ENCODE measurements around the gene PLAC9.

The PLAC9 gene

GRCh38 chr10:80146918-80147317 lies 14.4 kb downstream of the PLAC9 start:
- peaks cover 14% of the 10 kb centered on the region for H3K4me1 ChIP-seq (ENCODE audit: control insufficient read depth, low read length)
- H4K20me1 ChIP-seq (ENCODE audit: control insufficient read depth, insufficient read depth, low read depth, low read length), result no peaks in the 10 kb centered on the region
- H3K27ac ChIP-seq (ENCODE audit: low read depth, low read length), result no peak overlapping the region
- no peaks in the 10 kb centered on the region for H3K9me2 ChIP-seq (replicated peaks; ENCODE audit: control insufficient read depth, low read length)
- TF ChIP-seq EZH2phosphoT487 (IDR thresholded peaks at IDR 0.05; ENCODE audit: borderline replicate concordance, low read length), result no peak
- TF ChIP-seq, protein P1, sequence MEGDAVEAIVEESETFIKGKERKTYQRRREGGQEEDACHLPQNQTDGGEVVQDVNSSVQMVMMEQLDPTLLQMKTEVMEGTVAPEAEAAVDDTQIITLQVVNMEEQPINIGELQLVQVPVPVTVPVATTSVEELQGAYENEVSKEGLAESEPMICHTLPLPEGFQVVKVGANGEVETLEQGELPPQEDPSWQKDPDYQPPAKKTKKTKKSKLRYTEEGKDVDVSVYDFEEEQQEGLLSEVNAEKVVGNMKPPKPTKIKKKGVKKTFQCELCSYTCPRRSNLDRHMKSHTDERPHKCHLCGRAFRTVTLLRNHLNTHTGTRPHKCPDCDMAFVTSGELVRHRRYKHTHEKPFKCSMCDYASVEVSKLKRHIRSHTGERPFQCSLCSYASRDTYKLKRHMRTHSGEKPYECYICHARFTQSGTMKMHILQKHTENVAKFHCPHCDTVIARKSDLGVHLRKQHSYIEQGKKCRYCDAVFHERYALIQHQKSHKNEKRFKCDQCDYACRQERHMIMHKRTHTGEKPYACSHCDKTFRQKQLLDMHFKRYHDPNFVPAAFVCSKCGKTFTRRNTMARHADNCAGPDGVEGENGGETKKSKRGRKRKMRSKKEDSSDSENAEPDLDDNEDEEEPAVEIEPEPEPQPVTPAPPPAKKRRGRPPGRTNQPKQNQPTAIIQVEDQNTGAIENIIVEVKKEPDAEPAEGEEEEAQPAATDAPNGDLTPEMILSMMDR (IDR thresholded peaks at IDR 0.05; ENCODE audit: low read depth, low read length, poor library complexity, severe bottlenecking), result no peak
- H3K4me2 ChIP-seq (ENCODE audit: low read length), result no peak overlapping the region
- no peaks in the 10 kb centered on the region for H3K9me3 ChIP-seq (ENCODE audit: control insufficient read depth, insufficient read depth, low read length)
- H3K79me2 ChIP-seq (ENCODE audit: control insufficient read depth, low read length), result no peaks in the 10 kb centered on the region
- H3K27me3 ChIP-seq (ENCODE audit: control insufficient read depth, low read length), result peaks cover 15% of the 10 kb centered on the region
- H3K36me3 ChIP-seq (ENCODE audit: control insufficient read depth, low read length), result no peaks in the 10 kb centered on the region
- H3F3A ChIP-seq (ENCODE audit: control insufficient read depth, insufficient read depth), result peaks cover 8% of the 10 kb centered on the region
- H3K4me3 ChIP-seq (ENCODE audit: low read length), result no peak overlapping the region

DNA sequence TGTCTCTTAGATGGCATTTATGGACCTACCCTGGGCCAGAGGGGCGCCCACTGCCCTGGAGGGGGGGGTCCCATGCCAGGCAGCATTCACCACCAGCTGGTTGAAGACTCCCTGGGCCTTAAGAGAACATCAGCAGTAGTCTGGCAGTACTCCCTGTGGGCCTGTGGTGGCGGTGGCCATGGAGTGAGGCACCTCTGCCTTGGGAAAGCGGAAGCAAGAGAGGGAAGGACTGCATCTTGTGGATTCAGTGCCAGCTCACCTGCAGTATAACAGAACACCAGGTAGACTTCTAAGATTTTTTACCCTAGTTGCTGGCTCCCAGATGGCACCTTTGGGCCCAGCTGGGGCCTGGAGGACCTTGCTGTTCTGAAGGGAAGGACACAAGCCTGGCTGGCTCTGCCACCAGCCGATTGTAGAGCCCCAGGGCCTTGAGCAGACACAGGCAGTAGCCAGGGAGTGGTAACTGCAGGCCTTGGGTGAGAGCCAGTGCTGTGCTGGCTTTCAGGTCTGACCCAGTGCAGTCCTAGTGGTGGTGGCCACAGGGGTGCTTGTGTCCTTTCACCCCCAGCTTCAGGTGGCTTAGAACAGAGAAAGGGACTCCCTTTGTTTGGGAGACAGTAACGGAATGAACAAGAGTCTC lies 15.8 kb downstream of the PLAC9 start:
- no peak overlapping the region for H3K27ac ChIP-seq (ENCODE audit: low read depth, low read length)
- no peak overlapping the region for H3K4me3 ChIP-seq (ENCODE audit: low read length)
- TF ChIP-seq EZH2phosphoT487 (IDR thresholded peaks at IDR 0.05; ENCODE audit: borderline replicate concordance, low read length), result no peak
- TF ChIP-seq, protein P1 (IDR thresholded peaks at IDR 0.05; ENCODE audit: low read depth, low read length, poor library complexity, severe bottlenecking), result no peak
- H3K9me2 ChIP-seq (replicated peaks; ENCODE audit: control insufficient read depth, low read length), result no peaks in the 10 kb centered on the region
- H3K36me3 ChIP-seq (ENCODE audit: control insufficient read depth, low read length), result no peaks in the 10 kb centered on the region
- H3K27me3 ChIP-seq (ENCODE audit: control insufficient read depth, low read length), result peaks cover 15% of the 10 kb centered on the region
- no peak overlapping the region for H3K4me2 ChIP-seq (ENCODE audit: low read length)
- no peaks in the 10 kb centered on the region for H4K20me1 ChIP-seq (ENCODE audit: control insufficient read depth, insufficient read depth, low read depth, low read length)
- peaks cover 8% of the 10 kb centered on the region for H3F3A ChIP-seq (ENCODE audit: control insufficient read depth, insufficient read depth)
- H3K9me3 ChIP-seq (ENCODE audit: control insufficient read depth, insufficient read depth, low read length), result no peaks in the 10 kb centered on the region
- H3K79me2 ChIP-seq (ENCODE audit: control insufficient read depth, low read length), result no peaks in the 10 kb centered on the region
- peaks cover 14% of the 10 kb centered on the region for H3K4me1 ChIP-seq (ENCODE audit: control insufficient read depth, low read length)

DNA sequence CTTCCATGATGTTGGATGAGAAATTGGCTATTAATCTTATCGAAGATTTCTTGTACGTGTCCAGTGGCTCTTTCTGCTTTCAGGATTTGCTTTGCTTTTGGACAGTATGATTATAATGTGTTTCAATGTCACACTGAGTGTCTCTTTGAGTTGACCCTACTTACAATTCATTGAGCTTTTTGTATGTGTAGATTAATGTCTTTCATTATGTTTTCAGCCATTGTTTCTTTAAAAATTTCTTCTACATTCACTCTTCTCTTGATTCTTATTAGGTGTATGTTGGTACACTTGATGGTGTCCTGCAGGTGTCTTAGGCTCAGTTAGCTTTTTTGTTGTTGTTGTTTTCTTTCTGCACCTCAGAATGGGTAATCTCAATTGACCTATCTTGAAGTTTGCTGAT lies 16.6 kb downstream of the PLAC9 start:
- H3K79me2 ChIP-seq (ENCODE audit: control insufficient read depth, low read length), result no peaks in the 10 kb centered on the region
- peaks cover 10% of the 10 kb centered on the region for H3K4me1 ChIP-seq (ENCODE audit: control insufficient read depth, low read length)
- no peak overlapping the region for H3K4me3 ChIP-seq (ENCODE audit: low read length)
- no peak overlapping the region for H3K27ac ChIP-seq (ENCODE audit: low read depth, low read length)
- H4K20me1 ChIP-seq (ENCODE audit: control insufficient read depth, insufficient read depth, low read depth, low read length), result no peaks in the 10 kb centered on the region
- H3F3A ChIP-seq (ENCODE audit: control insufficient read depth, insufficient read depth), result peaks cover 8% of the 10 kb centered on the region
- TF ChIP-seq EZH2phosphoT487 (IDR thresholded peaks at IDR 0.05; ENCODE audit: borderline replicate concordance, low read length), result no peak
- TF ChIP-seq, protein P1 (IDR thresholded peaks at IDR 0.05; ENCODE audit: low read depth, low read length, poor library complexity, severe bottlenecking), result no peak
- no peak overlapping the region for H3K4me2 ChIP-seq (ENCODE audit: low read length)
- no peaks in the 10 kb centered on the region for H3K9me3 ChIP-seq (ENCODE audit: control insufficient read depth, insufficient read depth, low read length)
- no peaks in the 10 kb centered on the region for H3K9me2 ChIP-seq (replicated peaks; ENCODE audit: control insufficient read depth, low read length)
- H3K36me3 ChIP-seq (ENCODE audit: control insufficient read depth, low read length), result no peaks in the 10 kb centered on the region
- peaks cover 11% of the 10 kb centered on the region for H3K27me3 ChIP-seq (ENCODE audit: control insufficient read depth, low read length)
